ENCODE data around the gene CACNG6.
"Not testable (repeated sequence)": the region's sequence is repeated elsewhere in the genome, so short reads cannot be mapped to it uniquely, and the experiment has no call there.

The CACNG6 gene

DNA sequence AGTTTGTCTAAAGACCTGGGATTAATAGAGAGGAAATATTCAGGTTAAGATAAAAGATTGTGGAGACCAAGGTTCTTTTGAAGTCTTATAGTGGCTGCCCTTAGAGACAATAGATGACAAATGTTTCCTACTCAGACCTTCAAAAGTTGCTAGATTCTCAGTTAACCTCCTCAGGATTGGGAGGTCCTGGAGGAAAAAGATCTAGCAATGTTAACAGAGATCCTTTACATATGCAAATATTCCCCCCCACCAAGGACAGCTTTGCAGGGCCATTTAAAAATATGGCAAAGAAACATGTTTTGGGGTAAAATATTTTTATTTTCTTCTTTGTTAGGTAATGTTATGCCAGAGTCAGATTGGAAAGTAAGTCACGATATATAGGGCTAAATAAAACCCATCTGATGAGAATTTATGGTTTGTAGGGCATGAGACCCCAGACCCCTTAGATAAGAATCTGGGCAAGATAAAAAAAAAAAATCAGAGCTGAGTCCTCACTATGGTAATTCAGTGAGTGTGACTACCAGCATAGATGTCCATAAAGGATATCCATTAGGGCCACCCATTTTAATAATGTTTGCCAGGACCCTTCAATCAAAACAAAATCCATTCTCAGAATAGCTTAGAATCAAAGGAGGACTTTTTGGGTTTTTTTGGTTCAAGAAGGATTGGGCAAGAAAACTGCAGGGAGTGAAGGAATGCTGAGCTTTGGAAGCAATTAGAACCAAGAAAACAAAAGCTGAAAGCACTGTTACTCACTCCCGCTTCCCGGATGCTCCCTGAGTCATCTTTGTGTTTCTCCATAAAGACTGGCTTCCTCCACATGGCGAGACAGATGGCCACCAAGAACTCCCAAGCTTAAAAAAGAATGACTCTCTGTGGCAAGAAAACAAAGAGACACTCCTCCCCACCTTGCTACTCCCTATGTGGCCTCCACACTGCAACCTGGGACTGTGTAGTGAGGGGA lies 44.1 kb downstream of the CACNG6 start:
- ChIA-PET POLR2A (no interaction called here), CTCF (interaction anchor here (0.9 to 3.5 kb wide), 4 partner anchors 9 to 243 kb away, joined by 3 to 16 read pairs (median 4); no protein-coding TSS in a partner anchor)
- TF ChIP-seq, protein P1, sequence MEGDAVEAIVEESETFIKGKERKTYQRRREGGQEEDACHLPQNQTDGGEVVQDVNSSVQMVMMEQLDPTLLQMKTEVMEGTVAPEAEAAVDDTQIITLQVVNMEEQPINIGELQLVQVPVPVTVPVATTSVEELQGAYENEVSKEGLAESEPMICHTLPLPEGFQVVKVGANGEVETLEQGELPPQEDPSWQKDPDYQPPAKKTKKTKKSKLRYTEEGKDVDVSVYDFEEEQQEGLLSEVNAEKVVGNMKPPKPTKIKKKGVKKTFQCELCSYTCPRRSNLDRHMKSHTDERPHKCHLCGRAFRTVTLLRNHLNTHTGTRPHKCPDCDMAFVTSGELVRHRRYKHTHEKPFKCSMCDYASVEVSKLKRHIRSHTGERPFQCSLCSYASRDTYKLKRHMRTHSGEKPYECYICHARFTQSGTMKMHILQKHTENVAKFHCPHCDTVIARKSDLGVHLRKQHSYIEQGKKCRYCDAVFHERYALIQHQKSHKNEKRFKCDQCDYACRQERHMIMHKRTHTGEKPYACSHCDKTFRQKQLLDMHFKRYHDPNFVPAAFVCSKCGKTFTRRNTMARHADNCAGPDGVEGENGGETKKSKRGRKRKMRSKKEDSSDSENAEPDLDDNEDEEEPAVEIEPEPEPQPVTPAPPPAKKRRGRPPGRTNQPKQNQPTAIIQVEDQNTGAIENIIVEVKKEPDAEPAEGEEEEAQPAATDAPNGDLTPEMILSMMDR (IDR thresholded peaks at IDR 0.05; ENCODE audit: control extremely low read depth, extremely low read depth, low read depth, missing control alignments) = no peak
- DNase-seq (ENCODE audit: extremely low spot score) = no peak

DNA sequence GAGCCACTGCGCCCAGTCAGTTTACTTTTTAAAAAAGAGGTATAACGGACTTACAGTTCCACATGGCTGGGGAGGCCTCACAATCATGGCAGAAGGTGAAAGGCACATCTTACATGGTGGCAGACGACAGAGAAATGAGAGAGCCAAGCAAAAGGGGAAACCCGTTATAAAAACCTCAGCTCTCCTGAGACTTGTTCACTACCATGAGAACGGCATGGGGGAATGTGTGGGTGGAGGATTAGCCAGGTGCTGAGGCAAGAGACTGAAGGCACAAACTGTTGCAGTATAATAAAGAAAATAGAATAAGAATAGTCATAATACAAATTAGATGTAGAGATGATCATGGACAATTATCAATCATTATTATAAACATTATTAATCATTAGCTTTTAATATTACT lies 45.1 kb downstream of the CACNG6 start:
- POLR2A ChIA-PET; DNase-seq (ENCODE audit: extremely low spot score): not testable (repeated sequence)
- CTCF ChIA-PET = interaction anchor here (1.0 to 3.5 kb wide), 2 partner anchors 10 to 13 kb away, joined by 4 to 16 read pairs; no protein-coding TSS in a partner anchor

DNA sequence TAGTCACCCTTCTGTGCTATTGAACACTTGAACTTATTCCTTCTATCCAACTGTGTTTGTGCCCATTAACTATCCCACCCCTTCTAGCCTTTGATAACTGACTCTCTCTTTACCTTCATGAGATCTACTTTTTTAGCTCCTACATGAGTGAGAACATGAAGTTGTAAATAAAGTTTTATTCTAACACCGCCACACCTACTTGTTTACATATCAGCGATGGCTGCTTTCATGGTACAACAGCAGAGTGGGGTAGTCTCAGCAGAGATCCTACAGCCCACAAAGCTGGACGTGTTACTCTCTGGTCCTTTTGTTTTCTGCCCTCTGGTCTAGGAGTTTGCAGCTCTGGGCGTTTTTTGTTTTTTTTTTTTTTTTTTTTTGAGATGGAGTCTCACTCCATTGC lies 48.6 kb downstream of the CACNG6 start:
- ChIA-PET POLR2A (no interaction called here), CTCF (interaction anchor here (0.9 to 2.0 kb wide), 2 partner anchors 10 to 13 kb away, joined by 3 to 7 read pairs; no protein-coding TSS in a partner anchor)
- no peak for DNase-seq (ENCODE audit: extremely low spot score)
- TF ChIP-seq, protein P1 (IDR thresholded peaks at IDR 0.05; ENCODE audit: control extremely low read depth, extremely low read depth, low read depth, missing control alignments) = no peak

DNA sequence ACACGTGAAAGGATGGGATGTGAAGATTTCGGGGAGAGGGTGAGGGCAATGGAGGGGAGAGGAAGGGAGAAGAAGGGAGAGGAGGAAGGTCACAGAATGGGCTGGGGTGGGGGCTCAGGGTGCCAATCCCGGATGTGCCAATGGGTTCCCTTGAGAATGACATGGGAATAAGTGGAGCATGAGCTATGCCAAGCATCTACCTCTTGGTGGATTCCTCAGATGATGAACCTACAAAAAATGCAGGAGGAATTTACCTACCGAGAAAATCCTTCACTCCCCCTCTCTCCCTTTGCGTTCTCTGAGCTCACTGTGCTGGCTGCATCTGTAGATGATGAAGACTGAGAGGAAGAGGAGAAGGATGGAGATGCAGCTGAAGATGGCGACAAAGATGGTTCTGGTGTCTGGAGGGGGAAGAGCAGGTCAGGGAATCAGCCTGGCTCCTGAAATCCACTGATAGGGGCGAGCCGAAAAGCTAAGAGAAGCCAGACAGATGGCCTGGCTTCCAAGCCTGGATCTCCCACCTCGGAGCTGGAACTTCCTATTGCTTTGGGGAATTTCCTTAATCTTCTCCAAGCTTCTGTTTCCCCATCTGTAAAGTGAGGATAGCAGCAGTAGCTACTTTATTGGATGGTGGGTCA lies 50.7 kb downstream of the CACNG6 start:
- POLR2A ChIA-PET = no interaction called here
- CTCF ChIA-PET = interaction anchor here (2.7 kb wide), 2 partner anchors 11 to 18 kb away, joined by 11 to 13 read pairs; no protein-coding TSS in a partner anchor
- TF ChIP-seq, protein P1 (IDR thresholded peaks at IDR 0.05; ENCODE audit: control extremely low read depth, extremely low read depth, low read depth, missing control alignments) = no peak
- DNase-seq (ENCODE audit: extremely low spot score) = no peak

DNA sequence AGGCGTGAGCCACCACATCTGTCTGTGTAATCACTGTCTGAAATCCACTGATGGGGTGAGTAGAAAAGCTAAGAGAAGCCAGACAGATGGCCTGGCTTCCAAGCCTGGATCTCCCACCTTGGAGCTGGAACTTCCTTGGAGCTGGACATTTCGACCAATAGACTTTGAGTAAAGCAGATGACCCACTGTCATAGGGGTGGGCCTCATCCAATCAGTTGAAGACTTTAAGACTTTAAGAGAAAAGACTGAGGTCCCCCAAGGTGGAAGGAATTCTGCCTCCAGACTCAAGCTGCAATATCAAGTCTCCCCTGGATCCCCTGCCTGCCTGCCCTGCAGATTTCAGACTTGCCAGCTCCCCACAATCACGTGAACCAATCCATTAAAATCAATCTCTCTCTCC lies 51.6 kb downstream of the CACNG6 start:
- CTCF ChIA-PET = interaction anchor here (1.3 to 2.7 kb wide), 3 partner anchors 12 to 250 kb away, joined by 4 to 13 read pairs (median 11); no protein-coding TSS in a partner anchor
- TF ChIP-seq, protein P1 (IDR thresholded peaks at IDR 0.05; ENCODE audit: control extremely low read depth, extremely low read depth, low read depth, missing control alignments) = no peak
- no peak for DNase-seq (ENCODE audit: extremely low spot score)
- POLR2A ChIA-PET = no interaction called here

DNA sequence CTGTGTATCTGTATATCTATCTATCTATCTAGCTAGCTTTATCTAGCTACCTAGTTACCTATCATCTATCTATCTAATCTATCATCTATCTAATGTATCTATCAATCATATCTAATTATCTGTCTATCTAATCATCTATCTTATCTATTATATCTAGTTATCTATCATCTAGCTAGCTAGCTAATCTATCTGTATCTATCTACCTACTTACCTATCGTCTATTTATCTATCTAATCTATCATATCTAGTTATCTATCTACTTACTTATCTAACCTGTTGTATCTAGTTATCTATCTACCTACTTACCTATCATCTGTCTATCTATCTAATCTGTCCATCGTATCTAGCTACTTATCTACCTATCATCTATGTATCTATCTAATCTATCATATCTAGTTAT lies 54.3 kb downstream of the CACNG6 start:
- CTCF ChIA-PET = interaction anchor here (0.9 to 1.7 kb wide), 2 partner anchors 11 to 21 kb away, joined by 3 to 5 read pairs; no protein-coding TSS in a partner anchor

More for the DNA sequence above, 54.3 kb downstream of the CACNG6 start:
- POLR2A ChIA-PET = no interaction called here
- DNase-seq (ENCODE audit: extremely low spot score) = no peak
- TF ChIP-seq, protein P1 (IDR thresholded peaks at IDR 0.05; ENCODE audit: control extremely low read depth, extremely low read depth, low read depth, missing control alignments) = no peak

Measured in GM10248 (cell line).